ENCODE results near the gene PRSS27. TPM values are rescaled to one million over a fixed set of nuclear protein-coding genes. Genes with fewer than 3 reads are reported as not detected.

Gene PRSS27
- total RNA-seq, 1 donor from 2014 or later, result 7.7 TPM

DNA sequence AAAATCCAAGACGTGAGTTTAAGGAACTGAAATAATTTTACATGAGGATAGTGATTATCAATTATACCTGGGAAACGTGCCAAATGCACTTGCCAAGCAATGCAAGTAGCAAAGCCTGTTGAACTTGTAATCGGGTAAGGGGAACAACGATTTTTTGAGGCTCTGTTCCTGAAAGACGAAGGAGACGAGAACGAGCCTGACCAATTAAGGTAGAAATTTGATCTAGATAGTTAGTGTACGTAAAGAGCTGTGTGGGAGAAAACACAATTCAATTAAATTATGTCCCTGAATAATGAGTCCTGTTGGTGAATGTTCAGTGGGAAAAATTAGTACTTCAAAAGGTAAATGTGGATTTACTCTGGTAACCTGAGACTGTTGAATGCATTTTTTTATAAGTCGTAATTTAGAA, 55.4 kb downstream of the PRSS27 start:
- no peaks in the 10 kb centered on the region for H3K9me3 Mint-ChIP-seq
- no peak for DNase-seq (ENCODE audit: low spot score in 2 of 2, unreplicated experiment in 2 of 2)
- peak overlapping the region; percentile 95 for H3K27ac Mint-ChIP-seq
- peaks cover 54% of the 10 kb centered on the region for H3K4me1 Mint-ChIP-seq
- peaks cover 11% of the 10 kb centered on the region for H3K36me3 Mint-ChIP-seq
- H3K4me3 Mint-ChIP-seq, result peak overlapping the region; percentile 38
- TF ChIP-seq, protein P1, sequence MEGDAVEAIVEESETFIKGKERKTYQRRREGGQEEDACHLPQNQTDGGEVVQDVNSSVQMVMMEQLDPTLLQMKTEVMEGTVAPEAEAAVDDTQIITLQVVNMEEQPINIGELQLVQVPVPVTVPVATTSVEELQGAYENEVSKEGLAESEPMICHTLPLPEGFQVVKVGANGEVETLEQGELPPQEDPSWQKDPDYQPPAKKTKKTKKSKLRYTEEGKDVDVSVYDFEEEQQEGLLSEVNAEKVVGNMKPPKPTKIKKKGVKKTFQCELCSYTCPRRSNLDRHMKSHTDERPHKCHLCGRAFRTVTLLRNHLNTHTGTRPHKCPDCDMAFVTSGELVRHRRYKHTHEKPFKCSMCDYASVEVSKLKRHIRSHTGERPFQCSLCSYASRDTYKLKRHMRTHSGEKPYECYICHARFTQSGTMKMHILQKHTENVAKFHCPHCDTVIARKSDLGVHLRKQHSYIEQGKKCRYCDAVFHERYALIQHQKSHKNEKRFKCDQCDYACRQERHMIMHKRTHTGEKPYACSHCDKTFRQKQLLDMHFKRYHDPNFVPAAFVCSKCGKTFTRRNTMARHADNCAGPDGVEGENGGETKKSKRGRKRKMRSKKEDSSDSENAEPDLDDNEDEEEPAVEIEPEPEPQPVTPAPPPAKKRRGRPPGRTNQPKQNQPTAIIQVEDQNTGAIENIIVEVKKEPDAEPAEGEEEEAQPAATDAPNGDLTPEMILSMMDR (IDR thresholded peaks at IDR 0.05; ENCODE audit: unreplicated experiment), result no peak
- H3K27me3 Mint-ChIP-seq (ENCODE audit: low read depth), result no peaks in the 10 kb centered on the region

DNA sequence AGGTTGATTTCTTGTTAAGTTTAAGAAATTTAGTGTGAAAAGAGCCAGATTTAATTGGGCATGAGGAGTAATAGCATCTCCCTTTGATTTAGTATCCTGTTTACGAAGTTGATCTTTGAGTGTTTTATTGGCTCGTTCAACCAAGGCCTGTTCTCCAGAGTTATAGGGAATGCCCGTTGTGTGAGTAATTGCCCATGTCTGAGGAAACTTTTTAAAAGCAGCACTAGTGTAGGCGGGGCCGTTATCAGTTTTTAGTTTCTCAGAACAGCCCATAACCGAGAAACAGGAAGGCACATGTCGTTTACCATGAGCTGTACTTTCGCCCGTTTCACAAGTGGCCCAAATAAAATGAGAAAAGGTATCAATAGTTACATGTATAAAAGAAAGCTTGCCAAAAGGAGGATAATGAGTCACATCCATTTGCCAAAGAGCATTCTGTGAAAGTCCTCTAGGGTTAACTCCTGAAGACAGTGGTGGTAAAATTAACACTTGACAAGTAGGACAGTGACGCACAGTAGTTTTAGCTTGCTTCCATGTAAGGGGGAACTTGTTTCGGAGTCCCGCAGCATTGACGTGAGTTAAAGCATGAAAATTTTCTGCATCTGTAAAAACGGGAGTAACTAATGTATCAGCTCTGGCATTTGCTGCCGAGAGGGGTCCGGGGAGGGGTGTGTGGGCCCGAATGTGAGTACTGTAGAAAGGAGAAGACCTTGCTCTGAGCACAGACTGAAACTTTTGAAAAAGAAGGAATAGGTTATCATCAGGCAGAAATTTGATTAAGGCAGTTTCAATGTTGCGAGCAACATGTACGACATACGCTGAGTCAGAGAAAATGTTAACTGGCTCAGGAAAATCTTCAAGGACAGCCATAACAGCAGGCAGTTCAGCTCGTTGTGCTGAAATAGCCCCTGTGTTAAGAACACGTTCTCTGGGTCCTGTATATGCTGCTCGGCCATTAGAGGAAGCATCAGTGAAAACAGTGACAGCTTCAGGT, 56.2 kb downstream of the PRSS27 start:
- no peak for DNase-seq (ENCODE audit: low spot score in 2 of 2, unreplicated experiment in 2 of 2)
- H3K36me3 Mint-ChIP-seq, result peaks cover 10% of the 10 kb centered on the region
- H3K27me3 Mint-ChIP-seq (ENCODE audit: low read depth), result no peaks in the 10 kb centered on the region
- peaks cover 51% of the 10 kb centered on the region for H3K4me1 Mint-ChIP-seq
- peak overlapping the region; percentile 38 for H3K4me3 Mint-ChIP-seq
- no peaks in the 10 kb centered on the region for H3K9me3 Mint-ChIP-seq
- H3K27ac Mint-ChIP-seq, result peak overlapping the region; percentile 95
- TF ChIP-seq, protein P1 (IDR thresholded peaks at IDR 0.05; ENCODE audit: unreplicated experiment), result no peak

Other genes with a start within 250 kb of the PRSS27 start
- gene NTN3, start 248.9 kb downstream of the PRSS27 start, total RNA-seq, result 17.4 to 17.9 TPM (median 17.5 TPM) in 3 replicates
- gene TBC1D24, start 245.1 kb downstream of the PRSS27 start, total RNA-seq, result 24.2 to 25.0 TPM (median 24.7 TPM) in 3 replicates
- gene ATP6V0C, start 206.3 kb downstream of the PRSS27 start, total RNA-seq, result 143 to 151 TPM (median 149 TPM) in 3 replicates
- gene AMDHD2, start 199.9 kb downstream of the PRSS27 start, total RNA-seq, result 46.3 to 47.2 TPM (median 46.4 TPM) in 3 replicates
- 0.75 to 1.7 TPM (median 1.1 TPM) in 3 replicates for gene CEMP1, start 188.8 kb downstream of the PRSS27 start, total RNA-seq
- 40.4 to 44.6 TPM (median 42.7 TPM) in 3 replicates for gene PDPK1, start 182.2 kb downstream of the PRSS27 start, total RNA-seq
- gene KCTD5, start 37.7 kb downstream of the PRSS27 start, total RNA-seq, result 21.0 to 24.1 TPM (median 23.5 TPM) in 3 replicates
- 832 to 854 TPM (median 837 TPM) in 3 replicates for gene SRRM2, start 32.4 kb upstream of the PRSS27 start, total RNA-seq
- gene ELOB, start 57.1 kb upstream of the PRSS27 start, total RNA-seq, result 192 to 200 TPM (median 195 TPM) in 3 replicates
- gene PRSS33, start 67.3 kb upstream of the PRSS27 start, total RNA-seq, result not detected in 3 replicates
- not detected in 3 replicates for gene PRSS41, start 78.2 kb upstream of the PRSS27 start, total RNA-seq
- gene PRSS21, start 97.0 kb upstream of the PRSS27 start, total RNA-seq, result not detected in 3 replicates
- 0.51 to 1.5 TPM (median 0.70 TPM) in 3 replicates for gene ZG16B, start 110.1 kb upstream of the PRSS27 start, total RNA-seq
- 22.8 to 25.1 TPM (median 24.9 TPM) in 3 replicates for gene PRSS22, start 137.9 kb upstream of the PRSS27 start, total RNA-seq
- 26.3 to 28.6 TPM (median 28.3 TPM) in 3 replicates for gene FLYWCH2, start 163.0 kb upstream of the PRSS27 start, total RNA-seq
- gene FLYWCH1, start 191.7 kb upstream of the PRSS27 start, total RNA-seq, result 25.9 to 29.4 TPM (median 29.0 TPM) in 3 replicates
- gene KREMEN2, start 244.1 kb upstream of the PRSS27 start, total RNA-seq, result 27.3 to 30.5 TPM (median 29.1 TPM) in 3 replicates
- gene PAQR4, start 249.1 kb upstream of the PRSS27 start, total RNA-seq, result 8.1 to 10.1 TPM (median 8.9 TPM) in 3 replicates